Measurements from ENCODE around the gene FREM2.

DNA sequence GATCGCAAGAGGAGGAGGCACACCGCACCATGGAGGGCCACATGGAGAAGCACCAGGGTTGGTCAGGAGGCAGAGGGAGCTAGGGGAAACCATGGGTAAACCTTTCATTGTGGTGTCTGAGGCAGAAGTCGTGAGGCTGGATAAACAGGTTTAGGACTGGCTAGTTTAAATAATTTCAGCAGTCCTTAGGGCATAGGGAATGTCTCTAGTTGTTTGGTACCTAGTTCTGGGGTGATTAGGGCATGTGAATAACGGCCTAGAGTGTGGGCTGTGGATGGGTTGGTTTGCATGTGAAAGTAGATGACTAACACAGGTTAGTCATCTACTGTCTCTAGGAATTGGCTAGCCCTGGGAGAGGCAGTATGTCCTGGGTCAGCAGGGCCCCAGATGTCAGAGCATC is 201.4 kb downstream of the FREM2 start:
- TF ChIP-seq, protein P1, sequence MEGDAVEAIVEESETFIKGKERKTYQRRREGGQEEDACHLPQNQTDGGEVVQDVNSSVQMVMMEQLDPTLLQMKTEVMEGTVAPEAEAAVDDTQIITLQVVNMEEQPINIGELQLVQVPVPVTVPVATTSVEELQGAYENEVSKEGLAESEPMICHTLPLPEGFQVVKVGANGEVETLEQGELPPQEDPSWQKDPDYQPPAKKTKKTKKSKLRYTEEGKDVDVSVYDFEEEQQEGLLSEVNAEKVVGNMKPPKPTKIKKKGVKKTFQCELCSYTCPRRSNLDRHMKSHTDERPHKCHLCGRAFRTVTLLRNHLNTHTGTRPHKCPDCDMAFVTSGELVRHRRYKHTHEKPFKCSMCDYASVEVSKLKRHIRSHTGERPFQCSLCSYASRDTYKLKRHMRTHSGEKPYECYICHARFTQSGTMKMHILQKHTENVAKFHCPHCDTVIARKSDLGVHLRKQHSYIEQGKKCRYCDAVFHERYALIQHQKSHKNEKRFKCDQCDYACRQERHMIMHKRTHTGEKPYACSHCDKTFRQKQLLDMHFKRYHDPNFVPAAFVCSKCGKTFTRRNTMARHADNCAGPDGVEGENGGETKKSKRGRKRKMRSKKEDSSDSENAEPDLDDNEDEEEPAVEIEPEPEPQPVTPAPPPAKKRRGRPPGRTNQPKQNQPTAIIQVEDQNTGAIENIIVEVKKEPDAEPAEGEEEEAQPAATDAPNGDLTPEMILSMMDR (IDR thresholded peaks at IDR 0.05) = no peak
- no peak for TF ChIP-seq POLR2A (IDR thresholded peaks at IDR 0.05)
